OCI-LY7 (cell line): ENCODE data around the gene DPP10.

ENCODE experiments used
- CTCF ChIP-seq: fragments of 200-600 bp; sonication (generic); conservative IDR thresholded peaks from 2 replicates; pipeline ENCODE4 v1.5.1; 2014; ENCODE audit warnings: mild to moderate bottlenecking, antibody characterized with exemption, low read length, moderate library complexity, mixed read lengths
- EZH2phosphoT487 ChIP-seq: fragments of 200-600 bp; sonication (generic); IDR thresholded peaks from 2 replicates; pipeline ENCODE4 v1.6.1; 2018; ENCODE audit warnings: low read depth, borderline replicate concordance, mild to moderate bottlenecking, mixed run types, antibody characterized with exemption, low read length, moderate library complexity, mixed read lengths

DNA sequence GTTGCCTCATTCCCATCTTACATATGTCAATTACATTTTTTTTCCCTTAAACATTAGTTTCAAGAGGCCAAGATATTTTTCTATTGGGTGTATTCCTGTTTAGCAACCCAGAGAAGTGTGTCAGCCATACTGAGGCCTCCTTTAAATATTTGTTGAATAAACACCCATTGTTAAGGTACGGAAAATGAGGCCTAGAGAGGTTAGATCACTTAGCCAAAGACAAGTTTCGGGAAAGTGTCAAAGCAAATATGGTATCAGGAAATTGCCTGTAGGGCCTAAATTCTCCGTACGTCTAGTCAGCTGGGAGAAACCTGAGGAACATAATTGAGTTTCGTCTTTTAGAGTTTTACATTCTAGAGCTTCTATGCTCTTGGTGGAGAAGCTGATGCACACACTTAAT, 1138.3 kb downstream of the DPP10 start:
- TF ChIP-seq CTCF = no peak
- TF ChIP-seq EZH2phosphoT487 = no peak
